ENCODE data around the gene SERTM1. TPM values are rescaled to one million over a fixed set of nuclear protein-coding genes. Genes with fewer than 3 reads are reported as not detected.

The SERTM1 gene
- total and polyA plus RNA-seq, 7 donors: 0.01 to 0.06 TPM; not detected in 5

GRCh38 chr13:36700170-36700569 lies 26.4 kb downstream of the SERTM1 start:
- H3K27ac ChIP-seq: no peak overlapping the region
- H3K9me3 ChIP-seq: no peaks in the 10 kb centered on the region
- no peaks in the 10 kb centered on the region for H3K36me3 ChIP-seq (ENCODE audit: insufficient read depth in 1 of 2, low read depth in 1 of 2)
- no peaks in the 10 kb centered on the region for H3K27me3 ChIP-seq (ENCODE audit: insufficient read depth in 3 of 3, low read length in 2 of 3)
- no peaks in the 10 kb centered on the region for H3K4me1 ChIP-seq
- 74 to 75% (median 75%) methylated on average over 5 of the region's 5 CpGs for WGBS, 3 donors
- intact Hi-C loops (cut with DNase I): no loop called here
- ATAC-seq (no peak), DNase-seq (no peak)
- TF ChIP-seq, protein P1, sequence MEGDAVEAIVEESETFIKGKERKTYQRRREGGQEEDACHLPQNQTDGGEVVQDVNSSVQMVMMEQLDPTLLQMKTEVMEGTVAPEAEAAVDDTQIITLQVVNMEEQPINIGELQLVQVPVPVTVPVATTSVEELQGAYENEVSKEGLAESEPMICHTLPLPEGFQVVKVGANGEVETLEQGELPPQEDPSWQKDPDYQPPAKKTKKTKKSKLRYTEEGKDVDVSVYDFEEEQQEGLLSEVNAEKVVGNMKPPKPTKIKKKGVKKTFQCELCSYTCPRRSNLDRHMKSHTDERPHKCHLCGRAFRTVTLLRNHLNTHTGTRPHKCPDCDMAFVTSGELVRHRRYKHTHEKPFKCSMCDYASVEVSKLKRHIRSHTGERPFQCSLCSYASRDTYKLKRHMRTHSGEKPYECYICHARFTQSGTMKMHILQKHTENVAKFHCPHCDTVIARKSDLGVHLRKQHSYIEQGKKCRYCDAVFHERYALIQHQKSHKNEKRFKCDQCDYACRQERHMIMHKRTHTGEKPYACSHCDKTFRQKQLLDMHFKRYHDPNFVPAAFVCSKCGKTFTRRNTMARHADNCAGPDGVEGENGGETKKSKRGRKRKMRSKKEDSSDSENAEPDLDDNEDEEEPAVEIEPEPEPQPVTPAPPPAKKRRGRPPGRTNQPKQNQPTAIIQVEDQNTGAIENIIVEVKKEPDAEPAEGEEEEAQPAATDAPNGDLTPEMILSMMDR (IDR thresholded peaks at IDR 0.05): no peak
- H3K4me3 ChIP-seq: no peak overlapping the region

- 69 to 87% (median 79%) methylated on average over 1 of the region's 1 CpG for WGBS, 3 donors
- H3K9me3 ChIP-seq: no peaks in the 10 kb centered on the region
- H3K27me3 ChIP-seq (ENCODE audit: insufficient read depth in 3 of 3, low read length in 2 of 3): peaks cover 0 to 3% (median 0%) of the 10 kb centered on the region in 3 donors
- H3K4me3 ChIP-seq: no peak overlapping the region
- no peaks in the 10 kb centered on the region for H3K4me1 ChIP-seq
- intact Hi-C loops (cut with DNase I): no loop called here
- DNase-seq (no peak), ATAC-seq (no peak)
- TF ChIP-seq, protein P1 (IDR thresholded peaks at IDR 0.05): no peak
- H3K36me3 ChIP-seq (ENCODE audit: insufficient read depth in 1 of 2, low read depth in 1 of 2): no peaks in the 10 kb centered on the region
- no peak overlapping the region for H3K27ac ChIP-seq
These were observed 32.9 kb downstream of the SERTM1 start for GRCh38 chr13:36706755-36707154.

- TF ChIP-seq, protein P1 (IDR thresholded peaks at IDR 0.05): no peak
These were observed 35.5 kb downstream of the SERTM1 start for GRCh38 chr13:36709136-36709890.

DNA sequence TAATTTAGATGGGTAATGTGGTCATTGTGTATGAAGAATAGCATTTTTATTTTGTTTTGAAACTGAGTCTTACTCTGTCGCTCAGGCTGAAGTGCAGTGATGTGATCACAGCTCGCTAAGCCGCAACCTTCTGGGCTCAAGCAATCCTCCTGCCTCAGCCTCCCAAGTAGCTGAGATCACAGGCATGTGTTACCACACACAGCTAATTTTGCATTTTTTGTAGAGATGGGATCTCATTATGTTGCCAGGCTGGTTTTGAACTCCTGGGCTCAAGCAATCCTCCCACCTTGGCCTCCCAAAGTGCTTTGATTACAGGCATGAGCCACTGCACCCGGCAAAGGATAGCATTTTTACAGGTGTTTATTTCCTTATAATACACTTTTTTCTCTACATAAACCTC lies 36.6 kb downstream of the SERTM1 start:
- DNase-seq (no peak), ATAC-seq (no peak)
- 89 to 91% (median 90%) methylated on average over 4 of the region's 4 CpGs for WGBS, 3 donors
- Histone ChIP-seq H3K4me3 (no peak overlapping the region), H3K36me3 (ENCODE audit: insufficient read depth in 1 of 2, low read depth in 1 of 2) (no peaks in the 10 kb centered on the region), H3K4me1 (no peaks in the 10 kb centered on the region), H3K27me3 (ENCODE audit: insufficient read depth in 3 of 3, low read length in 2 of 3) (peaks cover 0 to 6% (median 0%) of the 10 kb centered on the region in 3 donors), H3K9me3 (no peaks in the 10 kb centered on the region), H3K27ac (no peak overlapping the region)
- intact Hi-C loops (cut with DNase I): no loop called here
- TF ChIP-seq, protein P1 (IDR thresholded peaks at IDR 0.05): no peak

More at GRCh38 chr13:36709136-36709890, 35.5 kb downstream of the SERTM1 start:
- ATAC-seq (no peak), DNase-seq (no peak)
- 62 to 67% (median 62%) methylated on average over 1 of the region's 1 CpG for WGBS, 3 donors
- Histone ChIP-seq H3K36me3 (ENCODE audit: insufficient read depth in 1 of 2, low read depth in 1 of 2) (no peaks in the 10 kb centered on the region), H3K27me3 (ENCODE audit: insufficient read depth in 3 of 3, low read length in 2 of 3) (peaks cover 0 to 6% (median 0%) of the 10 kb centered on the region in 3 donors), H3K4me3 (no peak overlapping the region), H3K27ac (no peak overlapping the region), H3K4me1 (no peaks in the 10 kb centered on the region), H3K9me3 (no peaks in the 10 kb centered on the region)
- intact Hi-C loops (cut with DNase I): no loop called here
